NCI-H2081 (cell line): ENCODE results near the gene RAB37.

Experiments
- DNase-seq, 2 experiments: peaks; one replicate each; lab custom pipeline; 2025; lab: John Stamatoyannopoulos, UW

The RAB37 gene

DNA sequence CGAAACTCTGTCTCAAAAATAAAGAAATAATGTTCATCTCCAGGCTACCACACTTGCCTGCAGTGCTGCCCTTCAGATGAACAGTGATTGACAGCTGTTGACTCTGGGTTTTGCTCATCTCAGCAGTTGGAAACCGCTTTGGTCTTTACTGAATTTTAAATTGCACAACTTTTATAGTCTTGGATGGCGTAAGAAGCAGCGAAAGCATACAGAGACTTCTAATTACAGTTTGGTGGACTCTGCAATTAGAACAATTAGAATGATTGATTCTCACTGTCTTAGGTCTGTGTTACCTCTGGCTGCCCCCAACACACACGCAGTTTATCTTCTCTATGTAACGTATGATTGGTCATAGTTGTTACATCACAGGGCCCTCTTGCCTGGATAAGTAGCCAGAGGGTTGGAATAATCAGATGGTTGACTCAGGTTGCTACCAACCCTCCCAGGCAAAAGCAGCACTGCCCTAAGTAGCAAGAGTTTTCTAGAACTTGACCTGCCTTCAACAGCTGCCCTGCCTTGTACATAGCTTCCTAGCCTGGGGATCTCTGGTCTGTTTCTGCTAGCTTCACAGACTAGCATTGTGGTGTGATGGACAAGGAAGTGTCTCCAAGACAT lies 41.0 kb downstream of the RAB37 start:
- no peak for DNase-seq

DNA sequence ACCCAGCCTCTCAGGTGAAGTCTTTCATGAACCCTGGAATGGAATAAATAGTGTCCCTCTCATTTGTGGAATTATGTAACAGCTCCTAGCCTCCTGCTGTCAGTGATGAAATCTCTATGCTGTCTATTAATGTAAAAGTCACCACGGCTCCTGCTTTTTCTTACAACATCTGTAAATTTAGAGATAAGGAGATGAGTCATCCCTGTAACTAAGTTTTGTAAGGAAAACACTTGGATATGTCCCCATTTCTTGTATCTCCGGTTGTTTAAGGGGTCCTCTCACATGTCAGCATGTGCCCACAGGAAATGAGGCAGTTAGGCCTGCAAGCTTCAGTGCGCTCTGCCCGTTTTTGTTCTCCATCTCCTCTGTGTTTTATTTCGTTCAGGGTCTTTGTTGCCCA lies 41.9 kb downstream of the RAB37 start:
- no peak for DNase-seq

DNA sequence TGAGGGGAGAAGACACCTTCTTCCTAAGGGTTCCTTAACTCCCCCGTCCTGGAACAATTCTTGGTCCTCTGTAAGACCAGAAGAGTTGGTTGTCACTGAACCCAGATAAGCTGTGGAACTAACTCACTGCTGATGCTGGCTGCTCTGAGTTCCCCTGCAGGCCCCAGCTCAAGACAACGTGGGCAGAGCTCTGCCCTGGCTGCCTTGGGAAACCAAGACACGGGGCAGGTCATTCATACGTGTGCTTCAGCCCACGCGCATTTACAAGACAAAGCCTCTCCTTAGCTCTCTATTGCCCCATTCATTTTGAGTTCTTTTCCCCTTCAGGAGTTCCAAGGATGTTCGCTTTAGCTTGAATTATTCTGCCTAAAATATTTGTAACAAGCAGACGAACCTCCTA lies 42.4 kb downstream of the RAB37 start:
- DNase-seq = no peak

DNA sequence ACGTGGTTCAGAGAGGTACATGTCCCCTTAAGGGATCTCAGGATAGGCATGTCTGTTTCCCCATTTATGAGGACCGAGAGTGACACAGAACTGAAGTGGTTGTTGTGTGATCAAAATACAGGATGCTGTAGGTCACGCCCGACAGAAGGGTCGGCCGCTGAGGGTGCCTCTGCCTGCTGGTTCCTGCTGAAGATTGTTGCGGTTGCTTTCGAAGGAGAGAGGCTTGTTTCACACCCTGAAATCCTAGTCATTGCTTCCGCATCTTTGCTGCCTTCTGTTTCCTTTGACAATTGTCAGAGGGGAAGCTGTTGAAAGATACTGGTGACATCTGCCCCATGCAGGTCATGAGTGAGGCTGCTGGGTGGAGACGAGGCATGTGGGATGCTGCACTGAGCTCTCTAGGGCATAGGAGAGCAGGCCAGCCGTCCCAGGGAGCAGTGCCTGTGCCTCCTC lies 42.9 kb downstream of the RAB37 start:
- DNase-seq = no peak

DNA sequence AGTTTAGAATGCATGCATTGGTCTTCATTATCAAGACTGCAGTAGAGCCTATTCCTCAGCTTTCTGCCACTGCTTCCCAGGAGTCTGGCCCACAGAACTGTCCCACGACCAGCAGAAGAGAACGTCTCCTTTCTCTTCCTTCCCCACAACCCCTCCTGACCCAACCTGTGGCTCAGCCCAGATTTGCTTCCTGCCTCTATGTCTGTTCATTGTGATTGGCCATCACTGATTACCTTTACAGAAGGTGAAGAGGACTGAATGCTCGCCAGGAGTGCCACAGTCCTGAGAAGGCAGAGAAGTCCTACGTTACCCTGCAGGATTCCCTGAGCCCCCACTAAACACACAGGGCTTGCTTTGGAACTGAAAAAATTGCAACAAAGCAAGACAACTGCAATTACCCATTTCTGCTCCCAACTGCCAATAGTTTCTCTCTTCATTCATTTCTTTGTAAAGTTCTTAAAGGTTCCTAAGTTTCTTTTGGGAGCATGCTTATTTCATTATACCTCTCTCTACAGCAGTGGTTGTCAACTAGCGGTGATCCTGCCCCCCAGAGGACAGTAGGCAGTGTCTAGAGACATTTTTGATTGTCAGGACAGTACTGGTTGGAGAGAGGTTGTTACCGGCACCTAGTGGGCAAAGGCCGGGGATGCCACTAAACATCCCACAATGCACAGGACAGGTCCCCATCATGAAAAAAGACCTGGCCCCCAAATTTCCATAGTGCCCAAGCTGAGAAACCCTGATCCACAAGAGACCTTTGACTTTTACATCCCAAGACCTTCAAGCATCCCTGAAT lies 43.6 kb downstream of the RAB37 start:
- DNase-seq = no peak

DNA sequence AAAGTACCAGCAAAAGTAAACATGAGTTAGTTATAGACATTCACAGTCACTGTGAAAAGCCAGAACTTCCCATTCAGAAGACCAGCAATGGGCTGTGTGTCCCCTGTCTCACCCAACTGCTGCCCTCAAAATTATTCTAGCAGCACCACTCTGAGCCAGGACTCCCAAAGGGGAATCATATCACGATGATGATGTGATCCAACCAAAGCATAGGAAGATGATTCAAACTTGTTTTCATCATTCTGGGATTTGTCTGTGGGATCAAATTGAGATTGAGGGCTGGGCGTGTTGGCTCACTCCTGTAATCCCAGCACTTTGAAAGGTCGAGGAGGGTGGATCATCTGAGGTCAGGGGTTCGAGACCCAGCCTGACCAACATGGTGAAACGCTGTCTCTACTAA lies 45.5 kb downstream of the RAB37 start:
- DNase-seq = no peak

DNA sequence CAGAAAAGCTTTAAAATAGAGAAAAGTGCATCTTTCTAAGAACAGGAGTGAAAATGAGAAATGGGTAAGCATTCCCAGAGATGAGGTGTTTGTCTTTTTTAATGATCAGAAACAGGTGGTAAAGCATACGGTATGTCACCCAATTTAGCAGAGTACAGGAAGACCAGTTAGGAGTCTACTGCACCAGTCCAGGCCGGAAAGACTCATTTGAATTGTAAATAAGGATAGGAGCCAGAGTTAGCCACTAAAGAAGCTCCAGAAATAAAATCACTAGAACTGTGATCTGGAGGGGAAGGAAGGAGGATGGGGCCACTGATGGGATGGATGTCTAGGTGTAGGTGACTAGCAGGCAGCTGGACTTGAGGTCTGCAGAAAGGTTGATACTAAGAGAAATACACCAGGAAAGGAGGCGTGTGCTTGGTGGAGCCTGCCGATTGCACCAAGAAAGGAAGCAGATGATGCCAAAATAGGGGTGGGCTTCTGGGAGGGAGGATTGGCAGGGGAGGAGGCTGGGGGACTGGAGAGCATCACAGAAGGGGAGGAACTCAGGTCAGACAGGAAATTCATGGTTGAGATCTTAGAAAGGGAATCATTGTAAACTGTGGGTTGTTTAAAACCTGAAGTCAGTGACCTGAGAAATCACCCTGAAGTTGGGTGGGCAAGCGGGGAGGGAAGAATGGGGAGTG lies 47.2 kb downstream of the RAB37 start:
- no peak for DNase-seq

DNA sequence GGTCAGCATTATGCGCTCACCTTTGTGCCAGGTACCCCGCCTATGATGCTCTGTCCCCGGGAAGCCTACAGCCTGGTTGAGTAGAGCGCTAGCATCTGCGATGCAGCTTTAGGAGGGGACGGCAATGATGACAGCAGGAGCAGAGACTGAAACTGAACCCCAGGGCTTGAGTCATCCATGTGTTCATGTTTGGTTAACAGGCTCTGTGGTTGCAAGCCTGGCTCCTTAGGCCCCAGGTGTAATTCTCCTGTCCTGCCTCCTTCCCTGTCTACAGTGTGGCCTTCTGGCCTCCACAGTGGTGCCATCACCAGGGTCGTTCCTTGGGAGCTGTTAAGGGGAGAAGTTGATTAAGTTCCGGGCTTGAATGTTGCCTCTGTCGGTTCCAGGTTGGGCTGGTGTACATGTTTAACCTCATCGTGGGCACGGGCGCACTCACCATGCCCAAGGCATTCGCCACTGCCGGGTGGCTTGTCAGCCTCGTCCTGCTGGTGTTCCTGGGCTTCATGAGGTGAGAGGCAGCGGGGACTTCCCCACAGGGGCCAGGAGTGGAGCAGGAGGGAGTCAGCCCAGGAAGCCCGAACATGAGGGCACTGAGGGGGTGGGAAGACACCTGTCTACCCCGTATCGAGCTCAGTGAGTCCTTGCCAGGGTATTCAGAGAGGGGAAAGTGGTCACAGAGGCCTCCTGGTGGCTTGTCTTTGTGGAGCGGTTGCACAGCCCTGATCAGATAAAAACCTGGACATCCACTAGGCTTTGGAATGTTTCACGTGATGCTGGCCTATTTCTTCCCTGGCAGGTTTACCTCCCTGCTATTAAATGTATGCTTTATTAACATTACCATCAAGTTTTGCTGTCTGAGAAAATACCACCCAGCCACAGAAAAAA lies 48.3 kb downstream of the RAB37 start:
- DNase-seq = no peak

DNA sequence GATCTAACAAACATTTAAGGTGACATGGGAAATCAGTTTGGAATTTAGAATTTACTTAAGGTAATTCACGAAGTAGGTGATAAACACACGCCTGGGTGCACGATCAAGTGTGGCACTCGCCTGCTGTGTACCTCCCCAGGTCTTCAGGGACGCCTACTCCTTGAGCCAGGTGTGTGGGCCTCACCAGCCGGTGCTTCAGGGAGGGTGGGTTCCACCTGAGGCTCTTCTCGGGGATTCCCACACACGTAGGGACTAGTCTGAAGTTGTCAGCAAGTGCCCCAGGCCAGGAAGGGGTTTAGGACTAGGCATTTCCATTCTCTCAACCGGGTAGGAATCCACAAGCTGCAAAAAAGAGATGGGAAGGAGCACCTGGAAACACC lies 48.9 kb downstream of the RAB37 start:
- no peak for DNase-seq

DNA sequence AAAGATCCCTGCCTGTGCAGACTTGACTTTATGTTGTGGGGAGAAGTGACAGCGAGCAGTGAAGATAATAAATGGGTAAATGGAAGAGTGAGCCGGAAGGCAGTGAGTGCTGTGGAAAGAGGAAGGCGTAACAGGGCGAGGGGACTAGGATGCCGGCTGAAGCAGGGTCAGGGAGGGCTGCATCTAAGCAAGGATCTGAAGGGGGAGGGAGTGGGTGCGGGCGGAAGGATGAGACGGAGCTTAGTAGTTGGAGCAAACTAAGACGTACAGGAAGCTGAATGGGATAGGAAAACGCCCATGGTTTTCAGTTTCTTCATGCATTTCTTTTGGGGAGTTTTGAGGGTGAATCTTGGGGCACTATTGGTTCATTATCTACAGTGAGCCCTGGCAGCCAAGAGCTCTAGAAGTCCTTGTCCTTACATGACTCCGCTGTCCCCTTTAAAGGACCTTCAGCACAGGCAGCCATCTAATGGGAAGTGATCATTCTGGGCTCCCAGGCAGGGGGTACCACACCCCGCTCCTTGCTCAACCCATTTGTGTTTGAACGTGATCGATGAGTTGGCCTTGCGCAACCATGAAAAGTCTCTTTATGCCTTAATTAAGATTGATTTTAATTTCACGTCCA lies 49.5 kb downstream of the RAB37 start:
- DNase-seq = no peak

DNA sequence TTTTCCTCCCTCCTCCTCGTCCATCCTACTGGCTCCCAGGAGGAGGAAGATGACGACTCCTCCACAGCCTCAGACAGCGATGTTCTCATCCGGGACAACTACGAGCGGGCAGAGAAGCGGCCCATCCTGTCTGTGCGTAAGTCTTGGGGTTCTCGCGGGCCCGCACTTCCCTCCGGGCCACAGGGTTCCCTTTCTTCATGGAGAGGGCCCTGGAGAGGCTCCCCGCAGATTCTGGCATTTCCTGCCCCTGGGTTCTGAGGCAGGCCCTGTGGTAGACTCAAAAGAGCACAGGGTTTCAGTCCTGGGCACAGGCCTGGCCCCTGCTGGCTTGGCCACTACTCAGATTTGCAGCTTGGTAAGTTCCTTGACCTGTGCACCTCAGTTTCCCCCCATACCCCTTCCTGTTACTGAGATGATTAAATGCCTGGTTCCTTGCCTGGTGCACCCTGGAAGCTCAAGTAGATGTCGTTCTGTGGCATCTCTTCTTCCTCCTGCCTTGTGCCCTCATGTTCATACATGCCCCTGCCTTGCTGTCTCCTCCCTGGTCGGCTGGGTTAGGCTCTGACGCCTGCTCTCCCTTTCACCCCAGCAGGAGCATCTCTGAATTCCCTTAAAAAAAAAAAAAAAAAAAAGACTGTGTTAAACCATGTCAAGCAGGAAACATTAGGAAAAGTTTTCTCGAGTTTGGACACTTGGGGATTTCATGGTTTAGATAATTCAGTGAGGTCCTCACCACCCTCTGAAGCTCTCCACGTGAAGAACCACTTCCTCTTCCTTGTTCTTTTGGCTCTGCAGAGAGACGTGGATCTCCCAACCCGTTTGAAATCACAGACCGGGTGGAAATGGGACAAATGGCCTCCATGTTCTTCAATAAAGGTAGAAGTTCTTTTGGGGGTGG lies 53.4 kb downstream of the RAB37 start:
- DNase-seq = no peak

DNA sequence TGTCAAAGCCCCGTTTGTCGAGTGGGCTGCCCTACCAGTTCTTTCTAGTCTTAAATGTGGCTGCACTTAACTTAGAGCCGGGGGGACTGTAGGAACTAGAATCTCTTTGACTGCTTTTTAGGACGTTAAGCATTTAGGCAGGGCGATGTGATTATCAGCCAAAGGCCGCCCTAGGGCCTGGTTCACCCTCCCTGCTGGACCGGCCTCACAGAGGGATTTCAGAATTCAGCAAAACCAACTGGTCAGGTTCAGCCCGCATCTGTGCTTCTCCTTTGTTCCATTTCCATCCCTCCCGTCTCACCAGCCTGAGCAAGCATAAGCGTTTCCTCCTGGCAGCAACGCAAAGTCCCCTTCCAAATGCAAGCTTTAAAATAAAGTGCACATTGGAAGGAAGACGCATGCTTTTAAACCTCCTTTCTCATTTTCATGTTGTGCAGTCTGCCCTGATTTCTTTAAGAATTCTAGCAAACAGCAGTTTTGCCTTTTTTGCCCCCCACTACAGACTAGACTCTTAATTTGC lies 55.6 kb downstream of the RAB37 start:
- DNase-seq = no peak

DNA sequence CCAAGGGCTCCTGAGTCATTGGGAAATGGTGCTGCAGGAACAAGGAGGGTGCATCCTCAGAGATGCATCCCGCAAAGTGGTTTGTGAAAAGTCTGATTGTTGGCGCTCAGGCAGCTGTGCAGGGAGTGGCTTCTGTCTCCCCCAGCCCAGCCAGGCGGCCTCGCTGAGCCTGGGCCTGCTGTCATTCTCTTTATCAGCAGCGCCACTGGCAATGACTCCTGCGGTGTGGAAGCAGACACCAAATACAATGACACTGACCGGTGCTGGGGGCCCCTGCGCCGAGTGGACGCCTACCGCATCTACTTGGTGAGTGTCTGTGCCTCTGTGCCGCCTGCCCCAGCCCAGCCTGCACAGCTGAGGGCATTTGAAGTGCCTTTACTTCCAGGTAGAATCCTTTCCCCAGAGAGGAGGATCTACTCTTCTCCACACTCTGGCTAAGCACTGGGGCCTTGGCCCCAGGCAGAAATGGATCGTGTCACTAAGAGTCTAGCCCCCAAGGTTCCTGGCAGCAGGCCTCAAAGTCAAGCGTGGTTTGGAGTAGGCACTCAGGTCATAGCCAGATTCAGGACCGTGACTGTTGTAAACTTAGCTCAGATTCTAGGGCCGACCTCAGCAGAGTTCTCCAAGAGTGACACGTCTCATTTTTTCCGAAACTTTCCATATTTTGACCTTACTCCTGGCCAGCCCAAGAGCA lies 58.4 kb downstream of the RAB37 start:
- no peak for DNase-seq

DNA sequence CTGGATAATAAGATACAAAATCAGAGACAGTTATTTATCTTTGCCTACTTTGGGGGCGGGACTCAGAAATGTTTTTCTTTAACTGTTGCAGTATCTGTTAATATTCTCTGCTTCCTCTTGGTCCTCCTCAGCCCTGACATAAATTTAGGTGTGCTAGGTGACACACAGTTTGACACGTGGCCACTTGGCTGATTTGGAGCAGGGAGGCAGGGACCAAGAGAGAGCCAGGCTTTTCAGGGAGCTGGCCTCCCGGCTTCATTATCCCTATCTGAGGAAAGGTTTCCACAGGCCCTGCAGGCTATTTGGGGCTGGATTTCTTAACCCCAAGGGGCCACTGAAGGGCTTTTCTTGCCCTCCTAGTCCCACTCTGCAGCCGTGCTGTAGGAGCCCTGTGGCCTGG lies 59.2 kb downstream of the RAB37 start:
- DNase-seq = no peak

DNA sequence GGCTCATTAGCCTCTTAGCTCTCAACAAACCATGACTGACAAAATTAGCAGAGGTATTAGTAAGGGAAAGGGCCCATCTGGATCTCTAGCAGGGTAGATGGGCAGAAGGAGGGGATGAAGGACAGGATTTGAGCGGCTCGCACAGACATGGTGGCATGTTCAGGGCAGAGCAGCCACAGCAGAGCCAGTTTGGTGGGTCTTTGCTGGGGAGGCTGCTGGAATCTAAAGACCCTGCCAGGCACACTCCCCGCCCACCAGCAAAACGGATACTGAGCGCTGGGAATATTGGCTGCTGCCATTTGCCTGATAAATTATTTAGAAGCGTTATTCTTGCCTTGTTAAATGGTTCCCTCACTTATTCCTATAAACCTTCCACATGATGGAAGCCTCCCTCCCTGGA lies 59.8 kb downstream of the RAB37 start:
- no peak for DNase-seq
